CD14-positive monocyte (primary cell): ENCODE data around the gene FOXN1. TPM values are rescaled to one million over a fixed set of nuclear protein-coding genes. Genes with fewer than 3 reads are reported as not detected.

Experiments
- DNase-seq, 3 donors: peaks; one replicate each; pipeline ENCODE4 v3.0.0-alpha.2; 2011 to 2022
- H2AFZ ChIP-seq: 2 replicates; pipeline ENCODE4 v1.6.0; 2012; ENCODE audit warnings: mild to moderate bottlenecking, low read depth, low read length, inconsistent platforms; ENCODE audit not compliant: insufficient read depth, poor library complexity, severe bottlenecking
- H3K27ac ChIP-seq, 2 donors: 1 replicate in 1 of 2; 2 replicates in 1 of 2; pipeline ENCODE4 v1.5.1; 2012 to 2013; ENCODE audit warnings: low read length in 2 of 2, control low read depth in 1 of 2, inconsistent platforms in 1 of 2, low read depth in 1 of 2, mild to moderate bottlenecking in 1 of 2
- H3K27me3 ChIP-seq, 2 donors: one replicate each; pipeline versions ENCODE4 v1.6.0 to v1.6.1; 2011 to 2013; ENCODE audit warnings: low read length in 2 of 2; ENCODE audit not compliant: control insufficient read depth in 2 of 2, insufficient read depth in 2 of 2
- H3K36me3 ChIP-seq, 2 donors: replicated peaks in 1 of 2; 1 replicate in 1 of 2; 2 replicates in 1 of 2; pipeline versions ENCODE4 v1.5.1 to v1.6.1; 2012 to 2013; ENCODE audit warnings: low read length in 2 of 2, control low read depth in 1 of 2, inconsistent platforms in 1 of 2, mild to moderate bottlenecking in 1 of 2; ENCODE audit not compliant: insufficient read depth in 2 of 2, control insufficient read depth in 1 of 2
- H3K4me1 ChIP-seq, 2 donors: 1 replicate in 1 of 2; 2 replicates in 1 of 2; pipeline versions ENCODE4 v1.5.1 to v1.6.1; 2012 to 2013; ENCODE audit warnings: low read length in 2 of 2, control low read depth in 1 of 2, inconsistent platforms in 1 of 2, mild to moderate bottlenecking in 1 of 2, moderate library complexity in 1 of 2; ENCODE audit not compliant: insufficient read depth in 2 of 2, control insufficient read depth in 1 of 2
- H3K4me2 ChIP-seq: replicated peaks from 2 replicates; pipeline ENCODE3; 2012; ENCODE audit warnings: low read length, moderate library complexity, mild to moderate bottlenecking; ENCODE audit not compliant: poor library complexity, severe bottlenecking; ENCODE audit errors: extremely low read depth
- H3K4me3 ChIP-seq, 3 experiments: fragments of 200-600 bp in 1 of 3; sonication (generic) in 1 of 3; replicated peaks in 1 of 3; 1 replicate in 2 of 3; 2 replicates in 1 of 3; pipeline ENCODE4 v1.5.1; 2011 to 2013; ENCODE audit warnings: low read length in 3 of 3, mild to moderate bottlenecking in 3 of 3, control low read depth in 2 of 3, low read depth in 2 of 3, inconsistent platforms in 1 of 3, moderate library complexity in 1 of 3
- H3K79me2 ChIP-seq: 2 replicates; pipeline ENCODE4 v1.6.0; 2012; ENCODE audit warnings: mild to moderate bottlenecking, control low read depth, inconsistent platforms, low read length, moderate library complexity; ENCODE audit not compliant: insufficient read depth
- H3K9ac ChIP-seq: 2 replicates; pipeline ENCODE4 v1.6.0; 2017; ENCODE audit warnings: low read length, mild to moderate bottlenecking; ENCODE audit not compliant: insufficient read depth, poor library complexity, severe bottlenecking
- H3K9me3 ChIP-seq, 2 donors: replicated peaks in 1 of 2; 1 replicate in 1 of 2; 2 replicates in 1 of 2; pipeline versions ENCODE4 v1.5.1 to v1.6.1; 2012 to 2013; ENCODE audit warnings: low read length in 2 of 2, control low read depth in 1 of 2; ENCODE audit not compliant: control insufficient read depth in 1 of 2, insufficient read depth in 1 of 2
- H4K20me1 ChIP-seq: 2 replicates; pipeline ENCODE4 v1.6.0; 2012; ENCODE audit warnings: mild to moderate bottlenecking, low read length, control low read depth, moderate library complexity; ENCODE audit not compliant: insufficient read depth
- H3K27ac Mint-ChIP-seq, 7 donors: one replicate each; pipeline ENCODE4 v1.8.0; 2020; ENCODE audit warnings: mild to moderate bottlenecking in 7 of 7, mixed read lengths in 7 of 7, moderate library complexity in 6 of 7, inconsistent platforms in 2 of 7
- H3K27me3 Mint-ChIP-seq, 3 donors: one replicate each; pipeline ENCODE4 v1.8.0; 2021 to 2022; ENCODE audit warnings: low read depth in 3 of 3, mild to moderate bottlenecking in 3 of 3, mixed read lengths in 3 of 3, moderate library complexity in 3 of 3, inconsistent platforms in 1 of 3
- H3K36me3 Mint-ChIP-seq, 2 donors: one replicate each; pipeline ENCODE4 v1.8.0; 2020; ENCODE audit warnings: mixed read lengths in 2 of 2, inconsistent platforms in 1 of 2, mild to moderate bottlenecking in 1 of 2
- H3K4me1 Mint-ChIP-seq: one replicate; pipeline ENCODE4 v1.8.0; 2020; ENCODE audit warnings: mild to moderate bottlenecking, mixed read lengths
- H3K4me3 Mint-ChIP-seq, 2 donors: one replicate each; pipeline ENCODE4 v1.8.0; 2020; ENCODE audit warnings: mild to moderate bottlenecking in 2 of 2, mixed read lengths in 2 of 2, moderate library complexity in 1 of 2
- H3K9me3 Mint-ChIP-seq, 7 donors: one replicate each; pipeline ENCODE4 v1.8.0; 2020 to 2022; ENCODE audit warnings: mixed read lengths in 7 of 7, mild to moderate bottlenecking in 6 of 7, moderate library complexity in 6 of 7, inconsistent platforms in 2 of 7
- CTCF ChIP-seq: fragments of 200-600 bp; IDR thresholded peaks from one replicate; pipeline ENCODE4 v1.8.0; 2022; ENCODE audit warnings: antibody characterized with exemption, mild to moderate bottlenecking
- WGBS: methylation state at CpG from one replicate; pipeline ENCODE4 v1.1.5; 2013; ENCODE audit warnings: missing lambda C conversion rate; ENCODE audit not compliant: insufficient coverage; 5-methylcytosine and 5-hydroxymethylcytosine counted together
- intact Hi-C, 2 donors: fragments of 100-400 bp; cut with micrococcal nuclease; formaldehyde crosslinking; loops; one replicate each; pipeline versions ENCODE4 v1.15.0 to v1.15.1; 2023
- polyA plus RNA-seq, 3 donors: library from polyadenylated mRNA; depleted of rRNA in 1 of 3; unstranded in 2 of 3; stranded (reverse) in 1 of 3; fragments of 300-500 nt in 2 of 3; fragments of >200 nt in 1 of 3; fragmentation: Illumina TruSeq in 2 of 3; gene quantifications; 1 replicate in 2 of 3; 2 replicates in 1 of 3; pipeline ENCODE4 v1.2.3, GENCODE V29; 2012 to 2021

Gene FOXN1
- polyA plus RNA-seq, 3 donors, result not detected

DNA sequence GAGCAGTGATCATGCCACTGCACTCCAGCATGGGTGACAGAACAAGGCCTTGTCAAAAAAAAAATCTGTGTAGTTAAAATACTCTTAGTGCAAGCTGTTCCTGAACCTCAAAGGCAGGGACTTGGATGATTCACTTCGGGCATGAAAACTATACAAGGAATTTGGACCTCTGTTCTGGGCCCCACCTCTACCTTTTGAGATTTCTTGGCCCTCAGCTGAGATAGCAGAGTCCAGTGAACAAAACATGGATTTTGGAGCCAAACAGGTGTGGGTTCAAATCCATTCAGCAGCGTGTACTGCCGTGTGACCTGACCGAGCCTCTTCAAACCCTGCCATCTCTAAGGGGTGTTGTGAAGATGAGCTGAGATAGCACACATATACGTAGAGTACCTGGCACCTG, 25.9 kb upstream of the FOXN1 start:
- Histone ChIP-seq H3K27ac (no peak overlapping the region), H3K4me1 (peaks cover 35 to 43% of the 10 kb centered on the region in 2 donors), H3K9me3 (no peaks in the 10 kb centered on the region), H3K36me3 (no peaks in the 10 kb centered on the region), H3K79me2 (no peaks in the 10 kb centered on the region), H3K9ac (no peak overlapping the region), H2AFZ (no peak overlapping the region), H4K20me1 (no peaks in the 10 kb centered on the region), H3K27me3 (no peaks in the 10 kb centered on the region), H3K4me3 (no peak overlapping the region), H3K4me2 (no peak overlapping the region)
- Mint-ChIP-seq H3K4me1 (peaks cover 47% of the 10 kb centered on the region), H3K36me3 (no peaks in the 10 kb centered on the region), H3K27ac (no peak overlapping the region), H3K4me3 (no peak overlapping the region), H3K9me3 (no peaks in the 10 kb centered on the region), H3K27me3 (peaks cover 0 to 3% (median 3%) of the 10 kb centered on the region in 3 donors)
- no peak for TF ChIP-seq CTCF
- intact Hi-C loops, result no loop called here
- no peak for DNase-seq
- 100% methylated on average over 2 of the region's 5 CpGs for WGBS

DNA sequence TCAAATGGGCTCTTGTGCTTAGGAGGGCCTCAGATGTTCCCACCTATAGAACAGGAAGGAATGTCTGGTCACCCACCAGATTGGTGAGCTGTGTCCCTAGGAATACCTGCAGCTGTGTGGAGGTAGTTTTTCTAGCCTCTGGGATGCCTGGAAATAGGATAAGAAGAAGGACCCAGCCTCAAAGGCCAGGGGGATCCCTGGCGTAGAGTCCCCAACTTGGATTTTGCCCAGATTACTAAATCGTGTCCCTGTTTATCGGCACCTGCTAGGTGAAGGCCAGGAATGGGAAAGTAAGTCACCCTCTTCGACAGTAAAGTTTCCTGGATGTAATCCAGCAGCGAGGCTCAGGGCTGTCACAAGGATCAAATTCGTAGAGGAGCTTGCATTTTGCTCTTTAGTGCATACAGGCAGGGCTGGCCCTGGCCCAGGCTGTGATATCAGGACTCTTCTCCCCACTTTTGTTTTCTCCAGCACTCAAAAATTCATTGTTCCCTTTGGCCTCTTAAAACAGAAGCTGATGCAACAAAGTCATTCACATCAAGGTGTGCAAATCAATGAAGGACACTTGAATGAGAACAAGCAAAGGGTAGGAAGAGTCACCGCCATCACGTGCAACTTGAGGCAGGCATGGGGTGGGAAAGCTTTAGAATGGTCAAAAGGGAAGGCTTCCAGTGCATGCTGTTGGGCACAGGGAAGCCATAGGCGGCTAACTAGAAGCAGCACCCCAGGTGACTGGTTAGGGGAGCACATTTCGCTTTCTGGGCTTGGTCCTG, 25.2 kb upstream of the FOXN1 start:
- H3K4me1 ChIP-seq, result peaks cover 28 to 37% of the 10 kb centered on the region in 2 donors
- Mint-ChIP-seq H3K9me3 (no peaks in the 10 kb centered on the region), H3K27me3 (peaks cover 0 to 3% (median 3%) of the 10 kb centered on the region in 3 donors), H3K27ac (no peak overlapping the region), H3K4me1 (peaks cover 40% of the 10 kb centered on the region), H3K36me3 (no peaks in the 10 kb centered on the region), H3K4me3 (no peak overlapping the region)
- H3K36me3 ChIP-seq, result no peaks in the 10 kb centered on the region
- H3K9ac ChIP-seq, result no peak overlapping the region
- no peak for DNase-seq
- H3K27ac ChIP-seq, result no peak overlapping the region
- no peaks in the 10 kb centered on the region for H4K20me1 ChIP-seq
- no peaks in the 10 kb centered on the region for H3K79me2 ChIP-seq
- intact Hi-C loops, result no loop called here
- no peak for TF ChIP-seq CTCF
- WGBS, result 93% methylated on average over 10 of the region's 10 CpGs
- no peak overlapping the region for H2AFZ ChIP-seq
- H3K4me2 ChIP-seq, result no peak overlapping the region
- H3K4me3 ChIP-seq, result no peak overlapping the region
- H3K27me3 ChIP-seq, result no peaks in the 10 kb centered on the region
- no peaks in the 10 kb centered on the region for H3K9me3 ChIP-seq
